Glomerular visceral epithelial cell (primary cell): ENCODE measurements around the gene ABHD18.
"Not testable (repeated sequence)": the region's sequence is repeated elsewhere in the genome, so short reads cannot be mapped to it uniquely, and the experiment has no call there.

ENCODE experiments used
- DNase-seq: peaks from one replicate; pipeline ENCODE4 v3.0.0-alpha.2; 2016; ENCODE audit errors: extremely low spot score

ABHD18 gene

GRCh38 chr4:127965062-127965802, at the start of gene ABHD18, which contains the start of gene MFSD8:
Gene ABHD18 (plus strand): TSS chr4:127965406. CDS start chr4:127982956, 17,550 bp downstream.
Gene MFSD8 (minus strand): TSS chr4:127965173. CDS start chr4:127965133, 40 bp downstream.
- peak; percentile 100 for DNase-seq

GRCh38 chr4:127916512-127916911, 48.7 kb upstream of the ABHD18 start:
- no peak for DNase-seq

GRCh38 chr4:127917151-127917550, 48.1 kb upstream of the ABHD18 start:
- DNase-seq, result no peak

GRCh38 chr4:127920521-127920920, 44.7 kb upstream of the ABHD18 start:
- DNase-seq, result no peak

GRCh38 chr4:127922226-127922625, 43.0 kb upstream of the ABHD18 start:
- DNase-seq, result no peak

GRCh38 chr4:127925720-127926119, 39.5 kb upstream of the ABHD18 start:
- not testable (repeated sequence) for DNase-seq

GRCh38 chr4:127930175-127930574, 35.0 kb upstream of the ABHD18 start:
- DNase-seq, result no peak

- not testable (repeated sequence) for DNase-seq
Measured at GRCh38 chr4:127931836-127932235, 33.4 kb upstream of the ABHD18 start.

- DNase-seq, result peak; percentile 16
Measured at GRCh38 chr4:127936974-127937373, 28.2 kb upstream of the ABHD18 start.

- DNase-seq, result no peak
Measured at GRCh38 chr4:127957105-127957504, 8.1 kb upstream of the ABHD18 start.

- DNase-seq, result no peak
Measured at GRCh38 chr4:127959794-127960193, 5.4 kb upstream of the ABHD18 start.

GRCh38 chr4:127963633-127964398, 1.4 kb upstream of the ABHD18 start:
- not testable (repeated sequence) for DNase-seq

GRCh38 chr4:127964426-127965061, 662 bp upstream of the ABHD18 start:
- not testable (repeated sequence) for DNase-seq

- peak; percentile 43 for DNase-seq
Measured at GRCh38 chr4:127965803-127966175, 583 bp downstream of the ABHD18 start.

- peak; percentile 4 for DNase-seq
Measured at GRCh38 chr4:127967141-127967775, 2.1 kb downstream of the ABHD18 start.

GRCh38 chr4:127968586-127968985, 3.4 kb downstream of the ABHD18 start:
- DNase-seq, result no peak

GRCh38 chr4:127970925-127971324, 5.7 kb downstream of the ABHD18 start:
- DNase-seq, result not testable (repeated sequence)

- DNase-seq, result no peak
Measured at GRCh38 chr4:127975121-127975770, 10.0 kb downstream of the ABHD18 start.

GRCh38 chr4:127978930-127979329, 13.7 kb downstream of the ABHD18 start:
- DNase-seq, result no peak

- no peak for DNase-seq
Measured at GRCh38 chr4:127982445-127982844, 17.2 kb downstream of the ABHD18 start.

GRCh38 chr4:127985989-127986388, 20.8 kb downstream of the ABHD18 start:
- DNase-seq, result no peak
